GM12878 (cell line): ENCODE results near the gene CCDC83. TPM values are rescaled to one million over a fixed set of nuclear protein-coding genes. Genes with fewer than 3 reads are reported as not detected.

Experiments
- ATAC-seq: fragments of 200-7000 bp; cut with Tn5 transposase; 3 replicates; pipeline ENCODE4 v1.9.1; 2020; ENCODE audit warnings: mild to moderate bottlenecking, moderate library complexity
- BruUV-seq: library from RNA; stranded (reverse); fragments of 400-500 nt; replicated peaks from 2 replicates; lab custom pipeline; 2021; lab: Mats Ljungman, UMichigan
- CTCF ChIA-PET: fragments of 300-600 bp; sonication (Branson Sonifier 250); formaldehyde crosslinking; extraction: SDS; loops from one replicate; lab custom pipeline; 2021; ENCODE audit warnings: inconsistent platforms; lab: Yijun Ruan, JAX
- POLR2A ChIA-PET: fragments of 350-600 bp; formaldehyde crosslinking; extraction: SDS; loops from one replicate; lab custom pipeline; 2021; ENCODE audit warnings: inconsistent platforms; lab: Charles Lee
- RAD21 ChIA-PET: fragments of 300-600 bp; sonication (Branson Sonifier 250); formaldehyde crosslinking; loops from one replicate; lab custom pipeline; 2023; ENCODE audit warnings: antibody characterized with exemption; ENCODE audit not compliant: unreplicated experiment; lab: Charles Lee
- SMC1A ChIA-PET: fragments of 300-600 bp; sonication (Branson Sonifier 250); formaldehyde crosslinking; loops from one replicate; lab custom pipeline; 2023; ENCODE audit not compliant: unreplicated experiment, uncharacterized antibody; lab: Charles Lee
- DNase-seq: peaks from one replicate; pipeline ENCODE4 v3.0.0-alpha.2; 2011; ENCODE audit warnings: low read depth, low spot score
- FAIRE-seq: peaks from 3 replicates; lab custom pipeline; 2011; peaks lifted over from hg19 to GRCh38; lab: Jason Lieb, UNC
- H2AFZ ChIP-seq: 2 replicates; pipeline ENCODE4 v1.6.0; 2011; ENCODE audit warnings: low read depth, low read length, control low read depth; ENCODE audit not compliant: control insufficient read depth
- H3K27ac ChIP-seq: 2 replicates; pipeline ENCODE4 v1.5.1; 2011; ENCODE audit warnings: control low read depth; ENCODE audit not compliant: control insufficient read depth, insufficient read depth
- H3K27me3 ChIP-seq, 2 experiments: replicated peaks in 1 of 2; 2 replicates each; pipeline versions ENCODE4 v1.6.0 to v1.6.1; 2011; ENCODE audit warnings: low read length in 1 of 2; ENCODE audit not compliant: control insufficient read depth in 2 of 2, insufficient read depth in 2 of 2
- H3K36me3 ChIP-seq, 2 experiments: 2 replicates each; pipeline ENCODE4 v1.5.1; 2011; ENCODE audit warnings: low read length in 1 of 2; ENCODE audit not compliant: control insufficient read depth in 2 of 2, insufficient read depth in 2 of 2
- H3K4me1 ChIP-seq: 2 replicates; pipeline ENCODE4 v1.6.1; 2011; ENCODE audit warnings: mild to moderate bottlenecking, low read length, moderate library complexity, mixed read lengths; ENCODE audit not compliant: control insufficient read depth, insufficient read depth
- H3K4me2 ChIP-seq: 2 replicates; pipeline ENCODE4 v1.6.0; 2011; ENCODE audit warnings: control low read depth; ENCODE audit not compliant: control insufficient read depth, insufficient read depth
- H3K4me3 ChIP-seq: fragments of 200-600 bp; sonication (generic); 2 replicates; pipeline ENCODE4 v1.5.1; 2016
- H3K79me2 ChIP-seq: 2 replicates; pipeline ENCODE4 v1.6.0; 2011; ENCODE audit warnings: low read length; ENCODE audit not compliant: control insufficient read depth, insufficient read depth
- H3K9ac ChIP-seq: 2 replicates; pipeline ENCODE4 v1.8.0; 2011; ENCODE audit warnings: low read length, control low read depth, mixed read lengths; ENCODE audit not compliant: control insufficient read depth, insufficient read depth
- H3K9me3 ChIP-seq: replicated peaks from 3 replicates; pipeline ENCODE4 v1.5.1; 2011; ENCODE audit warnings: mild to moderate bottlenecking, low read length; ENCODE audit not compliant: control insufficient read depth, insufficient read depth
- H4K20me1 ChIP-seq: 2 replicates; pipeline ENCODE4 v1.6.0; 2011; ENCODE audit not compliant: control insufficient read depth, insufficient read depth
- KAT2A ChIP-seq: conservative IDR thresholded peaks from 2 replicates; pipeline ENCODE4 v1.6.1; 2011; ENCODE audit warnings: low read depth, low read length; ENCODE audit not compliant: control insufficient read depth
- MTA3 ChIP-seq: IDR thresholded peaks from 2 replicates; pipeline ENCODE4 v1.6.1; 2012; ENCODE audit warnings: low read length, inconsistent platforms, borderline replicate concordance
- RAD21 ChIP-seq: IDR thresholded peaks from 2 replicates; pipeline ENCODE4 v1.6.1; 2011; ENCODE audit warnings: mild to moderate bottlenecking, low read depth, low read length, moderate library complexity; ENCODE audit not compliant: insufficient read depth
- SIN3A ChIP-seq: IDR thresholded peaks from 2 replicates; pipeline ENCODE4 v1.6.1; 2012; ENCODE audit warnings: low read depth, low read length, improper control_type of control experiment
- WGBS: methylation state at CpG from one replicate; pipeline ENCODE4 v1.1.6; 2016; ENCODE audit warnings: low lambda C conversion rate; ENCODE audit not compliant: insufficient replicate concordance, insufficient coverage; ENCODE audit errors: missing lambda C conversion rate; 5-methylcytosine and 5-hydroxymethylcytosine counted together
- in situ Hi-C: fragments of 300-500 bp; cut with MboI; formaldehyde crosslinking; loops from 9 replicates; pipeline ENCODE4 v1.14.3; 2018; ENCODE audit warnings: mixed read lengths
- intact Hi-C: fragments of 100-400 bp; cut with micrococcal nuclease; formaldehyde crosslinking; loops from one replicate; pipeline ENCODE4 v1.14.2; 2022; ENCODE audit not compliant: unreplicated experiment
- polyA plus RNA-seq, 11 experiments: library from polyadenylated mRNA; depleted of rRNA in 4 of 11; unstranded in 6 of 11; stranded (reverse) in 5 of 11; fragments of >200 nt; fragmentation: Nextera tagmentation in 4 of 11; fragmentation: Illumina TruSeq in 1 of 11; extraction: Ambion mirVana in 4 of 11; extraction: Trizol in 1 of 11; gene quantifications; 1 replicate in 1 of 11; 2 replicates in 10 of 11; pipeline versions ENCODE4 v1.2.1 to v1.2.3, GENCODE V29; 2011 to 2016; ENCODE audit warnings: inconsistent platforms in 2 of 11, missing spikeins in 2 of 11, low read depth in 1 of 11
- total RNA-seq, 4 experiments: library from RNA; depleted of rRNA in 3 of 4; stranded (reverse); fragments of >200 nt in 3 of 4; fragmentation: Illumina TruSeq in 1 of 4; extraction: Trizol in 1 of 4; gene quantifications; 2 replicates each; pipeline versions ENCODE4 v1.2.1 to v1.2.3, GENCODE V29; 2013 to 2021
- TF ChIP-seq, protein P1 (sequence below): fragments of 150-350 bp; IDR thresholded peaks from 2 replicates; pipeline ENCODE4 v1.6.1; 2014; ENCODE audit warnings: mild to moderate bottlenecking, low read depth, low read length

Gene CCDC83
- total and polyA plus RNA-seq, 10 of the 15 experiments (the other 5 are each of a cell fraction or from before 2014, with no cell fraction given): not detected

DNA sequence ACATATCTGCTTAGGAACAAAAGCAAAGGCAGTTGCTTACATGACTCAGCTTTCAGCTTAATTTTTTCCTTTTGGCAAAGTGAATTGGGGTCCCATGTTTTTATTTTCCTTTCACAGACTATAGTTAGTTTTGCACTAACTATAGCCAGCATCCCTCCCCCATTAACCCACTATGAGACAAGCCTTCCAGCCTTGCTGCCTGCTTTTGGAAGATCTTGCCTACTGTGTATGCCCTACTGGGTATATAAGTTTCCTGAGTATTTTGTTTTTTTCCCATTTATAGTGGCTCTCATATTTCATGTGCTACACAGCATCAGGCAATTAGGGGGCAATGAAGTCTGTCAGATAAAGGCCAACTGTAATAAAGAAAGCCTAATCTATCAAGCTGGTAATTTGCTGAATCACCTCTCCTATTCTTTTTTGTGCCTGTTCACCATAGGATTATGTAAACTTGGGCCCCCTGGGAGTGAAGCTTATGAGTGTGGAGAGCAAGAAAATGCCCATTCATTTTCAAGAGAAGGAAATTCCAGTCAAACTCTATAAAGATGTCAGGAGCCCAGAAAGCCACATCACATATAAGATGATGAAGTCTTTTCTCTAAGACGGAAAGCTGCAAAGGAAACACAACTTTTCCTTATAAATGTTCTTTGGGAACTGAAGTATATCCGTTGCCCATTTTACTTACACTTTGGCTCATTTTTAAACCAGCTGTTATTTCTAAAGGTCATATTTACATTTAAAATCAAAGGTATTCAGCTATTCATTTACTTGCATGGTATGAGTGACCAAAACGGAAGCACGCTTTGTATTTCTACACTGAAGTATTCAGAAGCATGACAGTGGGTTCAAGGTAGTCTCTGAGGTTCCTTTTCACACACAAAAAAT, 64.0 kb downstream of the CCDC83 start:
- DNase-seq: no peak
- Histone ChIP-seq H3K36me3 (no peaks in the 10 kb centered on the region), H4K20me1 (no peaks in the 10 kb centered on the region), H3K79me2 (no peaks in the 10 kb centered on the region), H3K9ac (no peak overlapping the region), H3K4me3 (no peak overlapping the region), H3K27me3 (no peaks in the 10 kb centered on the region), H3K4me1 (no peaks in the 10 kb centered on the region), H3K27ac (no peak overlapping the region)
- ChIA-PET CTCF (interaction anchor here (1.1 kb wide), 1 partner anchor 20 kb away, joined by 3 read pairs; no protein-coding TSS in a partner anchor), POLR2A (no interaction called here)
- intact Hi-C loops: no loop called here
- 54% methylated on average over 4 of the region's 4 CpGs for WGBS
- BruUV-seq: no TSS peak
- TF ChIP-seq SIN3A (no peak), RAD21 (no peak), MTA3 (no peak), KAT2A (no peak)
- TF ChIP-seq, protein P1, sequence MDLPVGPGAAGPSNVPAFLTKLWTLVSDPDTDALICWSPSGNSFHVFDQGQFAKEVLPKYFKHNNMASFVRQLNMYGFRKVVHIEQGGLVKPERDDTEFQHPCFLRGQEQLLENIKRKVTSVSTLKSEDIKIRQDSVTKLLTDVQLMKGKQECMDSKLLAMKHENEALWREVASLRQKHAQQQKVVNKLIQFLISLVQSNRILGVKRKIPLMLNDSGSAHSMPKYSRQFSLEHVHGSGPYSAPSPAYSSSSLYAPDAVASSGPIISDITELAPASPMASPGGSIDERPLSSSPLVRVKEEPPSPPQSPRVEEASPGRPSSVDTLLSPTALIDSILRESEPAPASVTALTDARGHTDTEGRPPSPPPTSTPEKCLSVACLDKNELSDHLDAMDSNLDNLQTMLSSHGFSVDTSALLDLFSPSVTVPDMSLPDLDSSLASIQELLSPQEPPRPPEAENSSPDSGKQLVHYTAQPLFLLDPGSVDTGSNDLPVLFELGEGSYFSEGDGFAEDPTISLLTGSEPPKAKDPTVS: no peak
- TF ChIP-seq, all 136 proteins: peak for 0
- SMC1A ChIA-PET: interaction anchor here (0.6 to 1.1 kb wide), 4 partner anchors 11 to 274 kb away, joined by 3 read pairs; no protein-coding TSS in a partner anchor
- in situ Hi-C loops: no loop called here
- FAIRE-seq (no peak), ATAC-seq (no peak)
- RAD21 ChIA-PET: interaction anchor here (0.6 kb wide), 1 partner anchor 14 kb away, joined by 4 read pairs; no protein-coding TSS in a partner anchor
- H3K4me2 ChIP-seq: no peak overlapping the region
- H2AFZ ChIP-seq: no peak overlapping the region
- no peaks in the 10 kb centered on the region; the same call in 2 of the 3 replicates for H3K9me3 ChIP-seq
